Activated naive CD4-positive, alpha-beta T cell treated with anti-CD3 and anti-CD28 coated beads, Interleukin-2, amount 50 U/mL, for 24 hours (primary cell): Measurements from ENCODE around the gene CLDN7.
A peak's percentile ranks its signal among the peaks of the same experiment; 100 is the strongest.

ENCODE experiments used
- H3K27ac Mint-ChIP-seq: one replicate; pipeline ENCODE4 v1.8.0; 2021; ENCODE audit warnings: mild to moderate bottlenecking, mixed read lengths
- H3K27me3 Mint-ChIP-seq: one replicate; pipeline ENCODE4 v1.8.0; 2021; ENCODE audit warnings: mixed read lengths
- H3K36me3 Mint-ChIP-seq: one replicate; pipeline ENCODE4 v1.8.0; 2021; ENCODE audit warnings: mixed read lengths
- H3K4me1 Mint-ChIP-seq: one replicate; pipeline ENCODE4 v1.8.0; 2021; ENCODE audit warnings: mixed read lengths
- H3K4me3 Mint-ChIP-seq: one replicate; pipeline ENCODE4 v1.8.0; 2021; ENCODE audit warnings: mild to moderate bottlenecking, mixed read lengths
- H3K9me3 Mint-ChIP-seq: one replicate; pipeline ENCODE4 v1.8.0; 2021; ENCODE audit warnings: mixed read lengths

CLDN7 gene

GRCh38 chr17:7292729-7293128, 30.5 kb upstream of the CLDN7 start:
- Mint-ChIP-seq H3K27me3 (peaks cover 8% of the 10 kb centered on the region), H3K36me3 (no peaks in the 10 kb centered on the region), H3K4me3 (no peak overlapping the region), H3K4me1 (peaks cover 20% of the 10 kb centered on the region), H3K9me3 (no peaks in the 10 kb centered on the region), H3K27ac (no peak overlapping the region)

DNA sequence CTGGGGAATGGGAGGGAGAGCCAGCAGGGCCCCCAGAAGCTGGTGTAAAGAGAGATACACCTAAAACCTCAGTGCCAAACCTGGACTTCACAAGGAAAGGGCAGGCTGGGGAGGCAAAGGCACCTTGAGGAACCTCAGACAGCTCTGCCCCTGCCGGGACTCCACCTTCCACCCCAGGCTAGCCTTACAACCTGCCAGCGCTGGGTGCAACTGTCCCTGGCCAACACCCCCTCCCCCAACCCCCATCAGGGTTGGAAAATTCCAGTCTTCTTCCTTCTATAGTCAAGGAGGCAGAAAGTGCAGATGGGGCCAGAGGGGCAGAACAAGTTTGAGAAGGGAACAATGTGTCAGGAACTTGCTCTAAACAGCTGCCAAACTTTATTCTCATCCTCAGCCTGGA, 29.9 kb upstream of the CLDN7 start:
- no peaks in the 10 kb centered on the region for H3K36me3 Mint-ChIP-seq
- no peak overlapping the region for H3K27ac Mint-ChIP-seq
- no peak overlapping the region for H3K4me3 Mint-ChIP-seq
- no peaks in the 10 kb centered on the region for H3K9me3 Mint-ChIP-seq
- H3K4me1 Mint-ChIP-seq, result peaks cover 20% of the 10 kb centered on the region
- peaks cover 8% of the 10 kb centered on the region for H3K27me3 Mint-ChIP-seq

DNA sequence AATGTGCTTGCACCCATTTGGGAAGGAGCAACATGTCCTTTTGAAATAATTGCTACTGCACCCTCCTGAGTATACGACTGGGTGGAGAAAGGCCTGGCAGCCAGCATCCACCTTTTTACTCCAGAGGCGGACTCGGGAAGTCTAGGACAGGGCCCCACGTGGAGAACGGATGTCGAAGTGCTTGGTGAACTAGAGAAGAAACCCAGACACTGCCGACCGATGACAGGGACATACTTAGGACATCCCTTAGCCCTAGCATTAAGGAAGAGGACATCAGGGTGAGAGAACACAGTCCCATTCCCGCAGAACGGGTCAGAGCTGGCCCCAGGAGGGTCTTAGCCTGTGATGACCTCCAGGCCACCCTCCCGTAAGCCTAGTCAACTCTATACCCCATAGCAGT, 28.4 kb upstream of the CLDN7 start:
- H3K27me3 Mint-ChIP-seq, result peaks cover 8% of the 10 kb centered on the region
- peaks cover 11% of the 10 kb centered on the region for H3K4me1 Mint-ChIP-seq

DNA sequence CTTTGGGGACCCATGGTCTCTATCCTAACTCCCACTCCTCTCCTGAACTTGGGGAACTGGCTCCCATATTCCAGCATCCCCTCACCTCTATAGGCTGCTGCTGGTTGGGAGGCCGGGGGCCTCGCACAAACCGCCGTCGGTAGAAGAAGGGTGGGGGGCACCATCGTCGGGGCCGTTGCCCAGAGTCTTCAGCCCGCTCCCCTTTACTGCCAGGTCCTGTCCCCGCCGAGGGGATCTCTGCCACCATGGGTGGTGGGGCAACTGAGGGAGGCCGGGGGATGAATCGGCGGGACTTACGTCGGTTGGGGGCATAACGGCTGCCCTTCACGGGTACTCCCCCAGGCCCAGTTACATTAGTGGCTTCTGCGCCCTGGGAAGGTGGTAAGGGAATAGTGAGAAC, 27.9 kb upstream of the CLDN7 start:
- peaks cover 7% of the 10 kb centered on the region for H3K4me1 Mint-ChIP-seq
- H3K36me3 Mint-ChIP-seq, result no peaks in the 10 kb centered on the region
- no peak overlapping the region for H3K27ac Mint-ChIP-seq
- no peaks in the 10 kb centered on the region for H3K9me3 Mint-ChIP-seq
- H3K27me3 Mint-ChIP-seq, result peaks cover 4% of the 10 kb centered on the region
- H3K4me3 Mint-ChIP-seq, result no peak overlapping the region

More for the DNA sequence above, 28.4 kb upstream of the CLDN7 start:
- H3K27ac Mint-ChIP-seq, result no peak overlapping the region
- H3K9me3 Mint-ChIP-seq, result no peaks in the 10 kb centered on the region
- no peaks in the 10 kb centered on the region for H3K36me3 Mint-ChIP-seq
- no peak overlapping the region for H3K4me3 Mint-ChIP-seq

DNA sequence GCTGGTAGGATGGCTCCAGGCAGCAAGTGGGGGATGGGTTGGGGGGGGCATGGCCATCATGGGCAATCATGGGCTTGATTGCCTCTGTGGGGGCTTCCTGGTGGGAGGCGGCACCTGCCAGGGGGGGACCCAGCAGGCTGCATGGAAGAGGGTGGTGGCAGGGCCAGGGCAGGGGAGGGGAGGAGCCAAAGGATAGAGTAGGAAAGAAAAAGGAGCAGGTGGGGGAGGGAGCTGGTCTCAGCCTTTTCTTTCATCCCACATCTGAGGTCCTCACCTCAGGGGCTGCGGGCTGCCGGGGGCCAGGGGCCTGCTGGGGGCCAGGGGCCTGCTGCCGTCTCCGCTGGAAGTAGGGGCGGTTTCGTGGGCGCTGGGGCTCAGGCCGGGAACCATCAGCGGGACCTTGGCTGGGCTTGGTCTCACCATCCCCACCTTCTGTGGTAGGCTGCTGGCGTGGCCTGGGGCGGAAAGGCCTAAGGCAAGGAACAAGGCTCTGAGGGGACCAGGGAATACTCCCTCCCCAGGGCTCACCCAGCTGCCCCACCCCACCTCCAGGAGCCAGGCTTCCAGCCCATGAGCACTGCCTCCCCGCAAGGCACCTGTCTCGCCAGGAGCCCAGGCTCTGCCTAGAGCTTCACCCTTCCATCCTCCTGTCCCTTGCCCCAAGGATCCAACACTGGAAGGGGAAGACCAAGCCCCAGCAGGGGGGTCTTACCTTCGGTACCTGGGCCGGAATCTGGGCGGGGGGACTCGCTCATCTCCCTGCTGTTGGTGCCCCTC, 27.2 kb upstream of the CLDN7 start:
- Mint-ChIP-seq H3K36me3 (no peaks in the 10 kb centered on the region), H3K27me3 (peaks cover 2% of the 10 kb centered on the region), H3K4me3 (no peak overlapping the region), H3K27ac (no peak overlapping the region), H3K9me3 (no peaks in the 10 kb centered on the region), H3K4me1 (peaks cover 5% of the 10 kb centered on the region)

- Mint-ChIP-seq H3K4me3 (no peak overlapping the region), H3K36me3 (no peaks in the 10 kb centered on the region), H3K27ac (no peak overlapping the region), H3K9me3 (no peaks in the 10 kb centered on the region), H3K27me3 (peaks cover 9% of the 10 kb centered on the region), H3K4me1 (peaks cover 11% of the 10 kb centered on the region)
These were observed 23.4 kb upstream of the CLDN7 start for GRCh38 chr17:7285679-7286078.

GRCh38 chr17:7284911-7285310, 22.6 kb upstream of the CLDN7 start:
- peaks cover 9% of the 10 kb centered on the region for H3K27me3 Mint-ChIP-seq
- no peaks in the 10 kb centered on the region for H3K36me3 Mint-ChIP-seq
- H3K4me3 Mint-ChIP-seq, result no peak overlapping the region
- H3K9me3 Mint-ChIP-seq, result no peaks in the 10 kb centered on the region
- peaks cover 11% of the 10 kb centered on the region for H3K4me1 Mint-ChIP-seq
- no peak overlapping the region for H3K27ac Mint-ChIP-seq

GRCh38 chr17:7283471-7284216, 21.4 kb upstream of the CLDN7 start:
- peaks cover 11% of the 10 kb centered on the region for H3K4me1 Mint-ChIP-seq
- H3K4me3 Mint-ChIP-seq, result no peak overlapping the region
- H3K9me3 Mint-ChIP-seq, result no peaks in the 10 kb centered on the region
- peaks cover 9% of the 10 kb centered on the region for H3K27me3 Mint-ChIP-seq
- H3K27ac Mint-ChIP-seq, result no peak overlapping the region
- H3K36me3 Mint-ChIP-seq, result no peaks in the 10 kb centered on the region

GRCh38 chr17:7282752-7283321, 20.6 kb upstream of the CLDN7 start:
- peaks cover 9% of the 10 kb centered on the region for H3K27me3 Mint-ChIP-seq
- peak overlapping the region; percentile 5 for H3K4me3 Mint-ChIP-seq
- H3K36me3 Mint-ChIP-seq, result no peaks in the 10 kb centered on the region
- H3K9me3 Mint-ChIP-seq, result no peaks in the 10 kb centered on the region
- H3K27ac Mint-ChIP-seq, result no peak overlapping the region
- peaks cover 11% of the 10 kb centered on the region for H3K4me1 Mint-ChIP-seq

DNA sequence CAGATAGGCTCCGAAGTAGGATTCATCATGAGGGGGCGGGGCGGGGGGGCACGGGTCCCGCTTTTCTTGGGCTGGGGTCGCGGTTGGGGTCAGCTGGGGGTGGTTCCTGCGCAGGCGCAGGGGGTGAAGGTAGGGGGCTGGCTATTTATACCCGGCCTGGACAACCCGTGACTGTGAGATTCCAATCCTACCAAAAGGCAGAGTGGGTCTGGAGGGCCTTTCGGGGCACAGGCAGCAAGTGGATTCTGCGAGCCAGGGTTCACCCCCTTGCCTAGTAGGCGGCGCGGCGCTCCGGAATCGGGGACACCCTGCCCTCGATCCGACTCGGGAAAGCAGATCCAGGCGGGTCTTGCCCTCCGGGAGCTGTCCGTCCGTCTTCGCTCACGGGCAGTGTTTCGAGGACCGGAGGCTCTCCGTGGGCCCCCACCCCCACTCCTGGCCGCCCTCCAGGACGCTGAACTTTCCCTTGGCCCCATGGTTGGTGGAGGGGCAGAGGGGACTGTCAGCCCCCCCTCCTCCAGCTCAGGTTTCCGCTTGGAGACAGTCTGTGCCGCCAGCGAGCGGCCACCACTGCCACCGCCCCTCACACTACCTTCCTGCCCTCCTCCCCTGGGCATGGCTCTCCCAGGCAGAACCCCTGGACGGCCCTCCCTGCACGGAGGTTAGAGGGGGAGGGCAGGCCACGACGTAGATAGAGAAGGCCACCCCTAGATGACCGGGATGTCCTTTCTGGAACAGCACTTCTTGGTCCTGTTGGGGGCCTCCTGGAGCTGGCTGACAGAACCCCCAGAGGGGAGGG, 19.9 kb upstream of the CLDN7 start:
- Mint-ChIP-seq H3K27ac (no peak overlapping the region), H3K9me3 (no peaks in the 10 kb centered on the region), H3K27me3 (peaks cover 9% of the 10 kb centered on the region), H3K4me1 (peaks cover 11% of the 10 kb centered on the region), H3K36me3 (no peaks in the 10 kb centered on the region), H3K4me3 (peak overlapping the region; percentile 84)

DNA sequence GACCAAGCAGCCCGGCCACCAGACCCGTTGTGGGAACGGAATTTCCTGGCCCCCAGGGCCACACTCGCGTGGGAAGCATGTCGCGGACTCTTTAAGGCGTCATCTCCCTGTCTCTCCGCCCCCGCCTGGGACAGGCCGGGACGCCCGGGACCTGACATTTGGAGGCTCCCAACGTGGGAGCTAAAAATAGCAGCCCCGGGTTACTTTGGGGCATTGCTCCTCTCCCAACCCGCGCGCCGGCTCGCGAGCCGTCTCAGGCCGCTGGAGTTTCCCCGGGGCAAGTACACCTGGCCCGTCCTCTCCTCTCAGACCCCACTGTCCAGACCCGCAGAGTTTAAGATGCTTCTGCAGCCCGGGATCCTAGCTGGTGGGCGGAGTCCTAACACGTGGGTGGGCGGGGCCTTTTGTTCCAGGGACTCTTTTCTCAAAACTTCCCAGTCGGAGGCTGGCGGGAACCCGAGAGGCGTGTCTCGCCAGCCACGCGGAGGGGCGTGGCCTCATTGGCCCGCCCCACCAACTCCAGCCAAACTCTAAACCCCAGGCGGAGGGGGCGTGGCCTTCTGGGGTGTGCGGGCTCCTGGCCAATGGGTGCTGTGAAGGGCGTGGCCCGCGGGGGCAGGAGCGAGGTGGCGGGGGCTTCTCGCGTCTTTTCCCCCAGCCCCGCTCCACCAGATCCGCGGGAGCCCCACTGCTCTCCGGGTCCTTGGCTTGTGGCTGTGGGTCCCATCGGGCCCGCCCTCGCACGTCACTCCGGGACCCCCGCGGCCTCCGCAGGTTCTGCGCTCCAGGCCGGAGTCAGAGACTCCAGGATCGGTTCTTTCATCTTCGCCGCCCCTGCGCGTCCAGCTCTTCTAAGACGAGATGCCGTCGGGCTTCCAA, 19.0 kb upstream of the CLDN7 start, which contains the start of gene SLC2A4:
TSS of gene SLC2A4 (plus strand) at position 645 of the 879 bp plus-strand sequence. CDS start at position 862, 217 bp downstream.
- H3K4me3 Mint-ChIP-seq, result peak within 1 kb of the TSS; percentile 84
- H3K36me3 Mint-ChIP-seq, result no peaks in the 10 kb centered on the region
- H3K27ac Mint-ChIP-seq, result no peak within 1 kb of the TSS
- H3K4me1 Mint-ChIP-seq, result peaks cover 11% of the 10 kb centered on the region
- peaks cover 9% of the 10 kb centered on the region for H3K27me3 Mint-ChIP-seq
- H3K9me3 Mint-ChIP-seq, result no peaks in the 10 kb centered on the region

- Mint-ChIP-seq H3K4me1 (peaks cover 11% of the 10 kb centered on the region), H3K36me3 (no peaks in the 10 kb centered on the region), H3K9me3 (no peaks in the 10 kb centered on the region), H3K27ac (no peak overlapping the region), H3K27me3 (peaks cover 9% of the 10 kb centered on the region), H3K4me3 (peak overlapping the region; percentile 84)
These were observed 18.3 kb upstream of the CLDN7 start for GRCh38 chr17:7280519-7281073.

DNA sequence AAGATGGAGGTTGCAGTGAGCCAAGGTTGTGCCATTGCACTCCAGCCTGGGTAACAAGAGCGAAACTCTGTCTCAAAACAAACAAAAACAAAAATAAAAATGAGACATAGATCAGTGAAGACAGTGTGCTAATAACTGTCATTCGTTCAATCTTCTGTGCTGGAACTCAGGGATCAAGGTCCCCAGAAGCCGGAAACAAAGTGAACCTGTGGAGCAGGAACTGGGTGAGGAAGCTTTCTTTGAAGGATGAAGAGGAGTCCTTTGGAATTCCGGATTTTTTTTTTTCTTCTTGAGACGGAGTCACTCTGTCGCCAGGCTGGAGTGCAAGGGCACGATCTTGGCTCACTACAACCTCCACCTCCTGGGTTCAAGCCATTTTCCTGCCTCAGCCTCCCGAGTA, 17.2 kb upstream of the CLDN7 start:
- Mint-ChIP-seq H3K4me1 (peaks cover 11% of the 10 kb centered on the region), H3K4me3 (no peak overlapping the region), H3K27ac (no peak overlapping the region), H3K9me3 (no peaks in the 10 kb centered on the region), H3K36me3 (no peaks in the 10 kb centered on the region), H3K27me3 (peaks cover 9% of the 10 kb centered on the region)

- peaks cover 22% of the 10 kb centered on the region for H3K4me1 Mint-ChIP-seq
- H3K36me3 Mint-ChIP-seq, result no peaks in the 10 kb centered on the region
- H3K27me3 Mint-ChIP-seq, result peaks cover 2% of the 10 kb centered on the region
- H3K27ac Mint-ChIP-seq, result no peak overlapping the region
- no peaks in the 10 kb centered on the region for H3K9me3 Mint-ChIP-seq
- no peak overlapping the region for H3K4me3 Mint-ChIP-seq
These were observed 4.5 kb upstream of the CLDN7 start for GRCh38 chr17:7266784-7267183.
